IMR-90 (cell line): ENCODE results near the gene AFF2. TPM values are rescaled to one million over a fixed set of nuclear protein-coding genes. Genes with fewer than 3 reads are reported as not detected.

Experiments
- ATAC-seq: fragments of 200-7000 bp; cut with Tn5 transposase; 2 replicates; pipeline ENCODE4 v1.9.1; 2020; ENCODE audit warnings: low read depth, mild to moderate bottlenecking, moderate library complexity
- BruUV-seq: library from RNA; stranded (reverse); fragments of 400-500 nt; replicated peaks from 2 replicates; lab custom pipeline; 2021; lab: Mats Ljungman, UMichigan
- CTCF ChIA-PET: fragments of 300-600 bp; formaldehyde crosslinking; extraction: SDS; loops from one replicate; lab custom pipeline; 2021; ENCODE audit warnings: antibody characterized with exemption; lab: Yijun Ruan, JAX
- POLR2A ChIA-PET: fragments of 300-600 bp; sonication (Branson Sonifier 250); formaldehyde crosslinking; loops from one replicate; lab custom pipeline; 2022; ENCODE audit warnings: antibody characterized with exemption; ENCODE audit not compliant: unreplicated experiment; lab: Charles Lee
- DNase-seq: peaks from one replicate; pipeline ENCODE4 v3.0.0; 2013
- H2AFZ ChIP-seq: replicated peaks from 2 replicates; pipeline ENCODE3; 2013; ENCODE audit warnings: low read length, mild to moderate bottlenecking; ENCODE audit not compliant: poor library complexity
- H2AK5ac ChIP-seq: 2 replicates; pipeline ENCODE4 v1.6.1; 2013; ENCODE audit warnings: low read depth, low read length, inconsistent platforms
- H2AK9ac ChIP-seq: replicated peaks from 2 replicates; pipeline ENCODE3; 2013; ENCODE audit warnings: mild to moderate bottlenecking, low read depth, low read length, moderate library complexity; ENCODE audit not compliant: poor library complexity
- H2BK120ac ChIP-seq: 2 replicates; pipeline ENCODE4 v1.6.1; 2013; ENCODE audit warnings: low read depth, low read length, inconsistent platforms
- H2BK15ac ChIP-seq: 3 replicates; pipeline ENCODE4 v1.6.1; 2013; ENCODE audit warnings: low read depth, low read length, inconsistent platforms
- H2BK20ac ChIP-seq: 2 replicates; pipeline ENCODE4 v1.6.1; 2013; ENCODE audit warnings: low read depth, mild to moderate bottlenecking, inconsistent platforms, low read length, moderate library complexity
- H2BK5ac ChIP-seq: 2 replicates; pipeline ENCODE4 v1.6.1; 2013; ENCODE audit warnings: mild to moderate bottlenecking, low read depth, low read length, inconsistent platforms; ENCODE audit not compliant: poor library complexity, severe bottlenecking
- H3K14ac ChIP-seq: replicated peaks from 2 replicates; pipeline ENCODE4 v1.6.1; 2013; ENCODE audit warnings: low read depth, low read length, inconsistent platforms
- H3K18ac ChIP-seq: 2 replicates; pipeline ENCODE4 v1.6.1; 2013; ENCODE audit warnings: low read depth, low read length, control low read depth
- H3K23ac ChIP-seq: 2 replicates; pipeline ENCODE4 v1.6.1; 2013; ENCODE audit warnings: low read depth, low read length, inconsistent platforms
- H3K27ac ChIP-seq: 2 replicates; pipeline ENCODE4 v1.5.1; 2013; ENCODE audit warnings: mild to moderate bottlenecking, control low read depth, low read length; ENCODE audit not compliant: insufficient read depth
- H3K27me3 ChIP-seq: 2 replicates; pipeline ENCODE4 v1.6.1; 2013; ENCODE audit warnings: low read length; ENCODE audit not compliant: control insufficient read depth, insufficient read depth
- H3K36me3 ChIP-seq: 2 replicates; pipeline ENCODE4 v1.6.1; 2013; ENCODE audit warnings: low read length, mixed read lengths; ENCODE audit not compliant: control insufficient read depth, insufficient read depth
- H3K4ac ChIP-seq: 2 replicates; pipeline ENCODE4 v1.6.1; 2013; ENCODE audit warnings: low read depth, low read length, inconsistent platforms
- H3K4me1 ChIP-seq: 2 replicates; pipeline ENCODE4 v1.6.1; 2013; ENCODE audit warnings: low read length, mixed read lengths; ENCODE audit not compliant: control insufficient read depth, insufficient read depth
- H3K4me2 ChIP-seq: 2 replicates; pipeline ENCODE4 v1.6.1; 2013; ENCODE audit warnings: low read depth, mild to moderate bottlenecking, control low read depth, low read length, moderate library complexity
- H3K4me3 ChIP-seq: 2 replicates; pipeline ENCODE4 v1.5.1; 2013; ENCODE audit warnings: low read depth, mild to moderate bottlenecking, control low read depth, low read length, moderate library complexity; ENCODE audit not compliant: insufficient read depth
- H3K56ac ChIP-seq: 2 replicates; pipeline ENCODE4 v1.6.1; 2013; ENCODE audit warnings: low read length, inconsistent platforms; ENCODE audit not compliant: insufficient read depth; ENCODE audit errors: extremely low read depth
- H3K79me1 ChIP-seq, 2 experiments: 2 replicates each; pipeline ENCODE4 v1.6.1; 2013; ENCODE audit warnings: low read length in 2 of 2, inconsistent platforms in 1 of 2, low read depth in 1 of 2
- H3K9ac ChIP-seq: 2 replicates; pipeline ENCODE4 v1.6.1; 2013; ENCODE audit warnings: low read depth, low read length, control low read depth
- H3K9me1 ChIP-seq: 2 replicates; pipeline ENCODE4 v1.6.1; 2013; ENCODE audit warnings: low read length, inconsistent platforms; ENCODE audit not compliant: insufficient read depth
- H3K9me3 ChIP-seq: 2 replicates; pipeline ENCODE4 v1.6.1; 2013; ENCODE audit warnings: low read length; ENCODE audit not compliant: control insufficient read depth, insufficient read depth
- H4K20me1 ChIP-seq: 2 replicates; pipeline ENCODE4 v1.6.1; 2013; ENCODE audit warnings: low read length, inconsistent platforms; ENCODE audit not compliant: insufficient read depth
- H4K5ac ChIP-seq: 2 replicates; pipeline ENCODE4 v1.6.1; 2013; ENCODE audit warnings: mild to moderate bottlenecking, low read depth, low read length, control low read depth
- H4K8ac ChIP-seq, 2 experiments: 2 replicates each; pipeline ENCODE4 v1.6.1; 2013; ENCODE audit warnings: low read depth in 2 of 2, low read length in 2 of 2, control low read depth in 1 of 2, inconsistent platforms in 1 of 2
- H4K91ac ChIP-seq: 2 replicates; pipeline ENCODE4 v1.6.1; 2013; ENCODE audit warnings: low read depth, low read length, inconsistent platforms; ENCODE audit not compliant: insufficient read depth
- BHLHE40 ChIP-seq: fragments of 150-350 bp; IDR thresholded peaks from 2 replicates; pipeline ENCODE4 v1.6.1; 2016; ENCODE audit warnings: mild to moderate bottlenecking, low read depth, low read length
- CEBPB ChIP-seq: IDR thresholded peaks from 2 replicates; pipeline ENCODE4 v1.6.1; 2012; ENCODE audit warnings: low read depth, low read length, improper control_type of control experiment
- MXI1 ChIP-seq: IDR thresholded peaks from 2 replicates; pipeline ENCODE4 v1.6.1; 2012; ENCODE audit warnings: low read depth, mild to moderate bottlenecking, low read length, moderate library complexity, borderline replicate concordance
- POLR2A ChIP-seq: IDR thresholded peaks from 2 replicates; pipeline ENCODE4 v1.6.1; 2012; ENCODE audit warnings: mild to moderate bottlenecking, low read depth, low read length
- RAD21 ChIP-seq: IDR thresholded peaks from 2 replicates; pipeline ENCODE4 v1.6.1; 2012; ENCODE audit warnings: low read length, improper control_type of control experiment
- RCOR1 ChIP-seq: IDR thresholded peaks from 2 replicates; pipeline ENCODE4 v1.6.1; 2012; ENCODE audit warnings: mild to moderate bottlenecking, low read length, improper control_type of control experiment; ENCODE audit not compliant: insufficient replicate concordance
- WGBS, 2 experiments: methylation state at CpG; one replicate each; pipeline versions ENCODE4 v1.1.5 to v1.1.7; 2013; ENCODE audit warnings: missing lambda C conversion rate in 2 of 2; ENCODE audit not compliant: insufficient read length in 1 of 2; ENCODE audit errors: extremely low coverage in 2 of 2; 5-methylcytosine and 5-hydroxymethylcytosine counted together
- dilution Hi-C: fragments of 300-500 bp; cut with HindIII; formaldehyde crosslinking; loops from one replicate; pipeline ENCODE4 v1.14.3; 2018; ENCODE audit warnings: low sequenced_read_pairs; ENCODE audit not compliant: unreplicated experiment
- in situ Hi-C: fragments of 300-500 bp; cut with MboI; formaldehyde crosslinking; loops from 3 replicates; pipeline ENCODE4 v1.14.3; 2019; ENCODE audit warnings: low sequenced_read_pairs, inconsistent platforms, mixed read lengths
- intact Hi-C: fragments of 100-400 bp; cut with micrococcal nuclease; formaldehyde crosslinking; loops from 2 replicates; pipeline ENCODE4 v1.10.0; 2022
- polyA plus RNA-seq, 3 experiments: library from polyadenylated mRNA; depleted of rRNA; stranded (reverse); fragments of >200 nt; gene quantifications; 2 replicates each; pipeline ENCODE4 v1.2.3, GENCODE V29; 2012; ENCODE audit warnings: low replicate concordance in 1 of 3
- total RNA-seq: library from RNA; depleted of rRNA; stranded (reverse); fragments of >200 nt; gene quantifications from 2 replicates; pipeline ENCODE4 v1.2.3, GENCODE V29; 2012
- TF ChIP-seq, protein P1 (sequence below): conservative IDR thresholded peaks from 2 replicates; pipeline ENCODE4 v1.5.1; 2012; ENCODE audit warnings: mild to moderate bottlenecking, low read depth, low read length, improper control_type of control experiment
- TF ChIP-seq, protein P2 (sequence below): fragments of 150-350 bp; IDR thresholded peaks from 2 replicates; pipeline ENCODE4 v1.6.1; 2017; ENCODE audit warnings: mild to moderate bottlenecking, antibody characterized with exemption, low read length, low read depth

Gene AFF2
- total and polyA plus RNA-seq, 2 of the 4 experiments (the other 2 are of a cell fraction) = 0.15 to 0.72 TPM

- dilution Hi-C loops (no loop called here), in situ Hi-C loops (no loop called here), intact Hi-C loops (no loop called here)
- Histone ChIP-seq H2AK5ac (no peak overlapping the region), H3K9ac (no peak overlapping the region), H2AK9ac (no peak overlapping the region), H3K9me3 (no peaks in the 10 kb centered on the region), H3K9me1 (no peaks in the 10 kb centered on the region), H3K4me1 (no peaks in the 10 kb centered on the region), H4K5ac (no peak overlapping the region), H3K4ac (no peak overlapping the region), H3K27ac (no peak overlapping the region), H3K36me3 (no peaks in the 10 kb centered on the region), H2AFZ (no peak overlapping the region), H3K56ac (no peak overlapping the region), H4K8ac (no peak overlapping the region), H3K4me2 (no peak overlapping the region), H2BK120ac (no peak overlapping the region), H2BK5ac (no peak overlapping the region), H3K23ac (no peak overlapping the region), H4K91ac (no peak overlapping the region), H3K18ac (no peak overlapping the region), H2BK20ac (no peak overlapping the region), H3K4me3 (no peak overlapping the region), H3K27me3 (no peaks in the 10 kb centered on the region), H2BK15ac (no peak overlapping the region), H3K14ac (no peak overlapping the region), H3K79me1 (no peaks in the 10 kb centered on the region), H4K20me1 (no peaks in the 10 kb centered on the region)
- no TSS peak for BruUV-seq
- DNase-seq (no peak), ATAC-seq (no peak)
- POLR2A ChIA-PET = no interaction called here
- CTCF ChIA-PET = interaction anchor here (0.6 kb wide), 1 partner anchor 8 kb away, joined by 3 read pairs; no protein-coding TSS in a partner anchor
- TF ChIP-seq, protein P1, sequence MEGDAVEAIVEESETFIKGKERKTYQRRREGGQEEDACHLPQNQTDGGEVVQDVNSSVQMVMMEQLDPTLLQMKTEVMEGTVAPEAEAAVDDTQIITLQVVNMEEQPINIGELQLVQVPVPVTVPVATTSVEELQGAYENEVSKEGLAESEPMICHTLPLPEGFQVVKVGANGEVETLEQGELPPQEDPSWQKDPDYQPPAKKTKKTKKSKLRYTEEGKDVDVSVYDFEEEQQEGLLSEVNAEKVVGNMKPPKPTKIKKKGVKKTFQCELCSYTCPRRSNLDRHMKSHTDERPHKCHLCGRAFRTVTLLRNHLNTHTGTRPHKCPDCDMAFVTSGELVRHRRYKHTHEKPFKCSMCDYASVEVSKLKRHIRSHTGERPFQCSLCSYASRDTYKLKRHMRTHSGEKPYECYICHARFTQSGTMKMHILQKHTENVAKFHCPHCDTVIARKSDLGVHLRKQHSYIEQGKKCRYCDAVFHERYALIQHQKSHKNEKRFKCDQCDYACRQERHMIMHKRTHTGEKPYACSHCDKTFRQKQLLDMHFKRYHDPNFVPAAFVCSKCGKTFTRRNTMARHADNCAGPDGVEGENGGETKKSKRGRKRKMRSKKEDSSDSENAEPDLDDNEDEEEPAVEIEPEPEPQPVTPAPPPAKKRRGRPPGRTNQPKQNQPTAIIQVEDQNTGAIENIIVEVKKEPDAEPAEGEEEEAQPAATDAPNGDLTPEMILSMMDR = no peak
- no peak for TF ChIP-seq MXI1
- no peak for TF ChIP-seq RCOR1
- TF ChIP-seq RAD21 = no peak
- TF ChIP-seq BHLHE40 = no peak
- TF ChIP-seq, protein P2, sequence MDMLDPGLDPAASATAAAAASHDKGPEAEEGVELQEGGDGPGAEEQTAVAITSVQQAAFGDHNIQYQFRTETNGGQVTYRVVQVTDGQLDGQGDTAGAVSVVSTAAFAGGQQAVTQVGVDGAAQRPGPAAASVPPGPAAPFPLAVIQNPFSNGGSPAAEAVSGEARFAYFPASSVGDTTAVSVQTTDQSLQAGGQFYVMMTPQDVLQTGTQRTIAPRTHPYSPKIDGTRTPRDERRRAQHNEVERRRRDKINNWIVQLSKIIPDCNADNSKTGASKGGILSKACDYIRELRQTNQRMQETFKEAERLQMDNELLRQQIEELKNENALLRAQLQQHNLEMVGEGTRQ = no peak
- TF ChIP-seq CEBPB = no peak
- TF ChIP-seq POLR2A = no peak
- no CpG with 5 or more reads among the region's 5 CpGs for WGBS, 2 experiments
Observed at GRCh38 chrX:148915474-148915873, 415.1 kb downstream of the AFF2 start.
